Activated naive CD4-positive, alpha-beta T cell treated with anti-CD3 and anti-CD28 coated beads, Interleukin-2, amount 10 ng/mL, durations not matched to agents 7 days and 5 days (primary cell): Measurements from ENCODE around the gene BRF1.

Source experiments
- CTCF ChIA-PET: fragments of 350-600 bp; sonication (Branson Sonifier 250); formaldehyde crosslinking; loops from one replicate; lab custom pipeline; 2021; ENCODE audit warnings: antibody characterized with exemption; lab: Charles Lee
- DNase-seq: peaks from one replicate; pipeline ENCODE4 v3.0.0-alpha.2; 2020
- H3K27ac Mint-ChIP-seq: one replicate; pipeline ENCODE4 v1.8.0; 2021; ENCODE audit warnings: mild to moderate bottlenecking, moderate library complexity, mixed read lengths
- H3K27me3 Mint-ChIP-seq: one replicate; pipeline ENCODE4 v1.8.0; 2021; ENCODE audit warnings: mild to moderate bottlenecking, mixed read lengths
- H3K36me3 Mint-ChIP-seq: one replicate; pipeline ENCODE4 v1.8.0; 2021; ENCODE audit warnings: mixed read lengths
- H3K4me1 Mint-ChIP-seq: one replicate; pipeline ENCODE4 v1.8.0; 2021; ENCODE audit warnings: mixed read lengths
- H3K4me3 Mint-ChIP-seq: one replicate; pipeline ENCODE4 v1.8.0; 2021; ENCODE audit warnings: mild to moderate bottlenecking, moderate library complexity, mixed read lengths
- H3K9me3 Mint-ChIP-seq: one replicate; pipeline ENCODE4 v1.8.0; 2021; ENCODE audit warnings: mixed read lengths

BRF1 gene

DNA sequence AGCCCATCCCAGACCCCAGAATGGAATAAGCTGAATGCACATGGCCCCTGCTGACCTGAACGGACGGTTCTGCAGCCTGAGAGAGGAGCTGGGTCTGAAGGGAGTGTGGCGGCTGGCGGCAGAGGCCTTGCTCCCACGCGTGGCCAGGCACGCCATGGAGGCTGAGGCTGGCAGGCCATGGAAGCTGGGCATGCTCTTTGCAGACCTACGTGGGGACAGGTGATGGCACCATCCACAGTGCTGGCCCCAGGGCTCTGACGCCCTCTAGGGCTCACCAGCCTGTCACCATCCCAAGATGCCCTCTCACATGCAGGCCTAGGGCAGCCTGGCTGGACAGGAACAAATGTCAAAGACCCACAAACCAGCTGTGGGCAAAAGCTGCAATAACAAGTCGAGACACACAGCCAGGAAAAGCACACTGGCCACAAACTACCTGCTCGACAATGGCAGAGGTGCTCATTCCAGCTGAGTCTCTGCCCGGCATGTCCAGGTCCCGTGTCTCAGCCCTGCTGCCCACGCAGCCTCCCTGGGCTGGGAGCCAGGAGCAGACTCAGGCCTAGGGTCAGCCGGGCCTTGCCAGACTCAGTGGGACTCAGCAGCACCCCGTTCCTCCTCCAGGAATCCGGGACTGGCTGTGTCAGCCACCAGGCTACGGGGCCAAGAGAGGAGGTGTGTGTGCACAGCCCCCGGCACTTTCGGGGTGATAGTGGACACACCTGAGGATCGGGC lies 32.8 kb downstream of the BRF1 start:
- no peak overlapping the region for H3K4me3 Mint-ChIP-seq
- no peaks in the 10 kb centered on the region for H3K9me3 Mint-ChIP-seq
- CTCF ChIA-PET = interaction anchor here (1.0 kb wide), 1 partner anchor 15 kb away, joined by 3 read pairs; no protein-coding TSS in a partner anchor
- H3K36me3 Mint-ChIP-seq = peaks cover 1% of the 10 kb centered on the region
- DNase-seq = no peak
- H3K4me1 Mint-ChIP-seq = no peaks in the 10 kb centered on the region
- H3K27ac Mint-ChIP-seq = no peak overlapping the region
- no peaks in the 10 kb centered on the region for H3K27me3 Mint-ChIP-seq

DNA sequence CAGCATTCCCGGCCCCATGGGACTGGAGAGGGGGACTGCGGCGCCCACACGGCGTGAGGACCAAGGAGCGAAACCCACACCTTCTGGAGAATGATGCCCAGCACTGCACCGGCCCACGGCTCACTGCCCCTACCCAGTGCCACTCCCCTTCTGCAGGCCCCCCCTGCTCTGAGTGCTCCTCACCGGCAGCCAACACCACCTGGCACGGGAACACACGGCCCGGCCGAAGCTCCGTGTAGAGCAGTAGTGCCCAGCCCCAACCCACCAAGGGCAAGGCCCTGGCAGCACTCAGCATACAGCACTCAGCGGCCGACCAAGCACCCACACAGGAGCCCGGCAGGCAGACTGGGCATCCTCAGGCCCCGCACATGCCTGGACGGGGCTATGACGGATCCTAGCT lies 39.0 kb downstream of the BRF1 start:
- H3K27ac Mint-ChIP-seq = no peak overlapping the region
- no peak for DNase-seq
- H3K36me3 Mint-ChIP-seq = peaks cover 3% of the 10 kb centered on the region

DNA sequence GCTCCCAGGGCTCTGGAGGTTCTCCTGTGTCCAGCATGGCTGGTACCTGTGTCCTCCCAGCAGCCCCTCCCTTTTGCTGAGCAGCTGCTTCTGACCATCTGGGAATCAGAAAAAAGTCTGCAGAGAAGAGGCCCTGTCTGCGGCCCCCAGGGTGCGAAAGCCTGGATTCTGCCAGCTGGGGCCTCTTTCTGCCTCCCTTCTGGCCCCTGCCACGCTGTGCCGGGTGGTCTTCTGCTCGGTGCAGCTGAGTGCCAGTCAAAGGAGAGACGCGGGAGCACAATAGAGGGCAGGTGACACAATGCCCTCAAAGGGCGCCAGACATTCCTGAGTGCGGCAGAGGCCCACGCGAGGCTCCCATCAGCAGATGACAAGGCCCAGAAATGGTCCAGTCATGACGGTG lies 39.8 kb downstream of the BRF1 start:
- CTCF ChIA-PET = interaction anchor here (1.0 kb wide), 1 partner anchor 10 kb away, joined by 3 read pairs; no protein-coding TSS in a partner anchor
- Mint-ChIP-seq H3K4me1 (peaks cover 14% of the 10 kb centered on the region), H3K4me3 (no peak overlapping the region), H3K36me3 (peaks cover 3% of the 10 kb centered on the region), H3K27me3 (no peaks in the 10 kb centered on the region), H3K27ac (no peak overlapping the region), H3K9me3 (no peaks in the 10 kb centered on the region)
- no peak for DNase-seq

More for the DNA sequence above, 39.0 kb downstream of the BRF1 start:
- no peak overlapping the region for H3K4me3 Mint-ChIP-seq
- no peaks in the 10 kb centered on the region for H3K9me3 Mint-ChIP-seq
- CTCF ChIA-PET = no interaction called here
- H3K4me1 Mint-ChIP-seq = peaks cover 12% of the 10 kb centered on the region
- no peaks in the 10 kb centered on the region for H3K27me3 Mint-ChIP-seq

DNA sequence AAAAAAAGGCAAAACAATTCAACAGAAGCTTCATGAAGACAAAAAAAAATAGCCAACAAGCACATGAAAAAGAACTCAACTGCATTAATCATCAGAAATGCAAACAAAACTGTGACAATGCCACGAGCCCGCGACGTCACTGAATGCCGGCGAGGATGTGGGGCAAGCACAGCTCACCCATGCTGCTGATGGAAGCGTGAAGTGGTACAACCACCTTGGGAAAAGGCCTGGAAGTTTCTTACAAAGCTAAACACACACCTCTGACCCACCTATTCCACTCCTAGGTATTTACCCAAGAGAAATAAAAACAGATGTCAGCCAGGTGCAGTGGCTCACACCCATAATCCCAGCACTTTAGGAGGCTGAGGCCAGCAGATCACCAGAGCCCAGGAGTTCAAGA lies 42.0 kb downstream of the BRF1 start:
- Mint-ChIP-seq H3K4me1 (peaks cover 14% of the 10 kb centered on the region), H3K36me3 (peaks cover 2% of the 10 kb centered on the region), H3K9me3 (no peaks in the 10 kb centered on the region), H3K4me3 (no peak overlapping the region), H3K27me3 (no peaks in the 10 kb centered on the region), H3K27ac (no peak overlapping the region)
- CTCF ChIA-PET = no interaction called here
- DNase-seq = no peak

DNA sequence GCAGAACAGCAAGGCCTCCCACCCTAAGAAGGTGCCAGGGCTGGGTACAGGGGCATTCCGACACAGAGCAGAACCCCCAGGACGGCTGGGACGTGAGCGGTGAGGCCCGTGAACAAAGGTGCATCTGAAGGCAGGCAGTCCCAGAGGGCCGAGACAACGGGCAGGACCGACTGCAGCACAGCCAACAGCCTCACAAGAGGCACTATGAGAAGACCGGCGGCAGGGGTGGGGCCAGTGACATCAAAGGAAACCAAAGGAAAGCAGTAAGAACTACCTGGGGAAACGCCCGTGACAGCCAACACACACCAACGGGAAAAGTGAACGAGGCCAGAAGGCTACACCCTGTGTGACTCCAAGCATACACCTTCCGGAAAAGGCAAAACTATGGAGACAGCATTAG lies 43.3 kb downstream of the BRF1 start:
- Mint-ChIP-seq H3K27me3 (no peaks in the 10 kb centered on the region), H3K4me1 (peaks cover 14% of the 10 kb centered on the region), H3K27ac (peak overlapping the region; percentile 77), H3K9me3 (no peaks in the 10 kb centered on the region), H3K4me3 (no peak overlapping the region), H3K36me3 (peaks cover 4% of the 10 kb centered on the region)
- DNase-seq = peak; percentile 71
- CTCF ChIA-PET = no interaction called here

DNA sequence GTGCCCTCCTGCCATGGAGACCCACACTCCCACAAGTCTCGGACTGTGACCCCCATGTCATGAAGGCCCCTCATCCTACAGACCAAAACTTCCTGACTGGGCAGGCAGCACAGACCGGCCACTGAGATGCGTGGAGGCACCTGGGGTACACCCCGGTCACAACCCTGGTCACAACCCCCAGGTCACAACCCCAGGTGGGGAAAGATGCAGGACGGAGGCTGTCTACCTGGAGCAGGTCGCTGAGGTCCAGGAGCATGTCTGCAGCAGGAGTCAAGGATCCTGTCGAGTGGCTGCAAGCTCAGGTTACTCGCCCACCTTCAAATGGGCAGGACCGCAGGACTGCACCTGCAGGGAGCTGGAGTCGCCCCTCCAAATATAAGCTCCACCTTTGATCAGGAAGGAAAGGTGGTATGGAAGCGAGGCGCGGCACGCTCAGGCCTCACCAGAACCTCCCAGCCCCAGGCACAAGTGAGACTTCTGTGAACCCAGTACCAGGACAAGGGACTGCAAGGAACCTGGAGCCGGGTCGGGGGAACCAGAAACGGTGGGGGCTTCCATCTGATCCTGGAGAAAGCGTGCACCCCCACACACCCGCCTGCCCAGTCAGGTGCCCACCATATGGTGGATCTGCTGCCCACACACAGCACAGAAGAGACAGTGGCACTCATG lies 44.4 kb downstream of the BRF1 start:
- H3K27ac Mint-ChIP-seq = no peak overlapping the region
- no peak overlapping the region for H3K4me3 Mint-ChIP-seq
- no peak for DNase-seq
- CTCF ChIA-PET = no interaction called here
- H3K27me3 Mint-ChIP-seq = no peaks in the 10 kb centered on the region
- H3K9me3 Mint-ChIP-seq = no peaks in the 10 kb centered on the region
- H3K36me3 Mint-ChIP-seq = peaks cover 10% of the 10 kb centered on the region
- peaks cover 17% of the 10 kb centered on the region for H3K4me1 Mint-ChIP-seq

DNA sequence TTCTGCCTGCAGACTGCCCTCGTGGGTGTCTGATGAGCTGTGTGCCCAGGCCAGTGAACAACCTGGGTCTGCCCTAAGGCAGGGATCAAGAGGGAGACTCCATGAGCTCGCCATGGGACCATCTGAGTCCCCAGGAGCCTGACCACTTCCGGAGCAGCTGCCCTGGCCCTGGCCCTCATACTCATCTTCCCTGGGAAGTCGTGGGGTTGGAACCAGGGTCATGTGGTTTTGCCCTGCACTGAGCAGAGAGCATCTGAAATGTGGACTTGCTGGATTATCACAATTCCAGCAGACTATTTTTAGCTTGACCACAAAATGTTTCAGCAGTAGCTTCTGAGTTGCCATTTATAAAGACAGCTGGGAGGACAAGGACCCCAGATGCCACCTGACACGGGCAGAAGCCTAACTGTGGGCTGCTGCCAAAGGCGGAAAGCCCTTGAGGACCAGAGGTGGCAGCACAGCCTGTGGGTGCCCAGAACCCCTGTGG lies 45.7 kb downstream of the BRF1 start:
- no peaks in the 10 kb centered on the region for H3K27me3 Mint-ChIP-seq
- no peak overlapping the region for H3K27ac Mint-ChIP-seq
- no peaks in the 10 kb centered on the region for H3K9me3 Mint-ChIP-seq
- peaks cover 28% of the 10 kb centered on the region for H3K4me1 Mint-ChIP-seq
- CTCF ChIA-PET = no interaction called here
- no peak overlapping the region for H3K4me3 Mint-ChIP-seq
- H3K36me3 Mint-ChIP-seq = peaks cover 22% of the 10 kb centered on the region
- no peak for DNase-seq

DNA sequence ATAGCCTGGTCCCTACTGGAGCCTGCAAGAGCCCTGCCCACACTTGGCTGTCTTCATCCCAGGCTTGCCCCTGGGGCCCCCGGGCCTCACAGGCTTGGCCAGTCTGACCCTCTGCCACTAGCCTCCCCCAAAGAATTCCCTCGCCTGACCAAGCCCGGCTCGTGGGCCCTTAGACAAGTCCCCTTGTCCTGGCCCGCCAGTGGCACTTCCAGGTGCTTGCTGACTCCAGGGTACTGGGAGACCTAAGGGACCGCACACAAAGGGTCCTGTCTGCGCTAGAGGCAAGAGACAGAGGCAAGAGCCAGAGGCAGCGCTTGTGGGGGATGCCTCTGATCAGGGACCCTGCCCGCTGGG lies 47.5 kb downstream of the BRF1 start:
- H3K27ac Mint-ChIP-seq = no peak overlapping the region
- peaks cover 37% of the 10 kb centered on the region for H3K4me1 Mint-ChIP-seq
- no peaks in the 10 kb centered on the region for H3K9me3 Mint-ChIP-seq
- no peak for DNase-seq
- no peak overlapping the region for H3K4me3 Mint-ChIP-seq
- H3K27me3 Mint-ChIP-seq = no peaks in the 10 kb centered on the region
- H3K36me3 Mint-ChIP-seq = peaks cover 26% of the 10 kb centered on the region
- CTCF ChIA-PET = no interaction called here

DNA sequence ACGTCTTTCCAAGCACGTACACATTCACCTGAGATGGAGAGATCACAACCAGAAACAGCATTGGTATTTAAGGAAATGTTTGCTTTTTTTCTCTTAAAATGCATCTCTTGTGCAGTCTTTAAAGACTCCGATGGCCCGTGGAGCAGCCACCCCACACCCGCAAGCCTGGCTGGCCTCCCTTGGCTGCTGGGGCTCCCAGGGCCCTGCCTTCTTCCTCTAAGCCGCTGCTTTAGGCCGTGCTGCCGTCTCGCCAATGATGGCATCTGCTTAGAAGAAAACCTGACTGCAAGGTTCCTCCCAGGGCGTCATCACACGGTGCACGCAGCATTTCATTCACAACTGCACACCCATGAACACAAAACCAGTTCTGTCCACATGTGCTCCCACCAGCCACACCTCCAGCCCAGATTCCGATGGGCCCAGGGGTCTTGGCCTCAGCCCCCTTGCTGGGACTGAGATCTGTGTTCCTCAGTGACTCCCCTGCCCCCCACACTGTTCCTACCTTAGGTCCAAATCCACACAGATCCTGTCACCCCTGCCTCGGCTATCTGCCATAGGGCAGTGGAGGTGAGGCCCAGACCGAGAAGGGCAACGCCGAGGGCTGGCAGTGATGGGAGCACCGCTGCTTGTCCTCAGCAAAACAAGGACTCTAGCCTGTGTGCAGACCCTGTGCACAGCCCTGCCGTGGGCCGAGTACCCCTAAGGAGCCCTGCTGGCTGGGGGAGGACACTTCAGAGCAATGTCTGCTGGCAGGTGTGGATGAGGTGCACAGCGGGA lies 48.1 kb downstream of the BRF1 start:
- H3K4me3 Mint-ChIP-seq = no peak overlapping the region

DNA sequence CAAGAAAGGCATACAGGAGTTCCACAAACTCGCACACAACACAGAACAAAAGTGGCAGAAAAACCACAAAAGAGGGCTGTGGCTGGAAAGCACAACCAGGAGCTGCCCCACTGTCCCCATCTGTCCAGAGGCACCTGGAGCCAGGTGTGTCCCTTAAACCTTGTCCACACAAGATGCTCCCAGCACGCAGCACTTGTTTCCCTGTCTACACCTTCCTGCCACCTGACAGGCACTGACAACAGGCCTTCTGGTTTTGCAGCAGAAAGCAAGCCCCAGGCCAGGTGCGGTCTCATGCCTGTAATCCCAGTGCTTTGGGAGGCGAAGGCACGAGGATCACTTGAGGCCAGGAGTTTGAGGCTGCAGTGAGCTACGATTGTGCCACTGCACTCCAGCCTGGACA lies 48.9 kb downstream of the BRF1 start:
- H3K4me1 Mint-ChIP-seq = peaks cover 36% of the 10 kb centered on the region
- DNase-seq = no peak
- H3K27ac Mint-ChIP-seq = no peak overlapping the region
- H3K27me3 Mint-ChIP-seq = no peaks in the 10 kb centered on the region
- H3K4me3 Mint-ChIP-seq = no peak overlapping the region
- peaks cover 29% of the 10 kb centered on the region for H3K36me3 Mint-ChIP-seq
- no peaks in the 10 kb centered on the region for H3K9me3 Mint-ChIP-seq
- CTCF ChIA-PET = no interaction called here

More for the DNA sequence above, 48.1 kb downstream of the BRF1 start:
- no peak for DNase-seq
- Mint-ChIP-seq H3K27me3 (no peaks in the 10 kb centered on the region), H3K27ac (no peak overlapping the region), H3K36me3 (peaks cover 26% of the 10 kb centered on the region), H3K9me3 (no peaks in the 10 kb centered on the region), H3K4me1 (peaks cover 37% of the 10 kb centered on the region)
- CTCF ChIA-PET = no interaction called here

DNA sequence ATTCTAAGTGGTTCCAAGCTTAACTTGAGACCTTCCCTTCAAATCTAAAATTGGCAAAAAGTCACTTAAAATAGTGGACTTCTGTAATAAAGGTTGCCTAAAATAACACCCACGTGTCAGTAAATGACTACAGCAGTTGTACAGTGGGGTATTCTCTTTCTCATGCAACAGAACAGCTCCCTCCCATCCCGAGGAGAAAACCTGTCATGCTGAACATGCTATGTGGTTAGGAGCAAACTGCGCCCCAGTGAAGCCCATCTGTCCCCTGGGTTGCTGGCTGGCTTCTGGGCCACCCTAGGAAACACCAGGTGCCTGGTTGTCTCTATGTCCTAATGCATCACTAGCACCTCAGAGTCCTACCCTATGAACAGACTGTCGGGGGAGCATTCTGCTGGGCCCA lies 49.8 kb downstream of the BRF1 start:
- CTCF ChIA-PET = interaction anchor here (1.1 to 1.2 kb wide), 2 partner anchors 9 to 87 kb away, joined by 3 read pairs; no protein-coding TSS in a partner anchor
- no peaks in the 10 kb centered on the region for H3K9me3 Mint-ChIP-seq
- peak overlapping the region; percentile 74 for H3K4me3 Mint-ChIP-seq
- H3K27ac Mint-ChIP-seq = no peak overlapping the region
- H3K27me3 Mint-ChIP-seq = no peaks in the 10 kb centered on the region
- H3K4me1 Mint-ChIP-seq = peaks cover 35% of the 10 kb centered on the region
- H3K36me3 Mint-ChIP-seq = peaks cover 34% of the 10 kb centered on the region
- no peak for DNase-seq

DNA sequence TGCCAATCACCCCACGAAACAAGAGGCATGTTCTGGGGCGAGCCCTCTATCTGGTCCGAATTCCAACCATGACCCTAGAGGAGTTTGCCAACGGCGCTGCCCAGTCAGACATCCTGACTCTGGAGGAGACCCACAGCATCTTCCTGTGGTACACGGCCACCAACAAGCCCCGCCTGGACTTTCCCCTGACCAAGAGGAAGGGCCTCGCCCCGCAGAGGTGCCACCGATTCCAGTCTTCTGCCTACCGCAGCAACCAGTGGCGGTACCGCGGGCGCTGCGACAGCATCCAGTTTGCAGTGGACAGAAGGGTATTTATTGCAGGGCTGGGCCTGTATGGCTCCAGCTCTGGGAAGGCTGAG lies 50.8 kb downstream of the BRF1 start:
- CTCF ChIA-PET = interaction anchor here (1.2 kb wide), 1 partner anchor 10 kb away, joined by 3 read pairs; no protein-coding TSS in a partner anchor
- Mint-ChIP-seq H3K4me3 (peak overlapping the region; percentile 74), H3K4me1 (peaks cover 41% of the 10 kb centered on the region), H3K27ac (peak overlapping the region; percentile 84), H3K27me3 (no peaks in the 10 kb centered on the region), H3K9me3 (no peaks in the 10 kb centered on the region), H3K36me3 (peaks cover 41% of the 10 kb centered on the region)
- DNase-seq = no peak

DNA sequence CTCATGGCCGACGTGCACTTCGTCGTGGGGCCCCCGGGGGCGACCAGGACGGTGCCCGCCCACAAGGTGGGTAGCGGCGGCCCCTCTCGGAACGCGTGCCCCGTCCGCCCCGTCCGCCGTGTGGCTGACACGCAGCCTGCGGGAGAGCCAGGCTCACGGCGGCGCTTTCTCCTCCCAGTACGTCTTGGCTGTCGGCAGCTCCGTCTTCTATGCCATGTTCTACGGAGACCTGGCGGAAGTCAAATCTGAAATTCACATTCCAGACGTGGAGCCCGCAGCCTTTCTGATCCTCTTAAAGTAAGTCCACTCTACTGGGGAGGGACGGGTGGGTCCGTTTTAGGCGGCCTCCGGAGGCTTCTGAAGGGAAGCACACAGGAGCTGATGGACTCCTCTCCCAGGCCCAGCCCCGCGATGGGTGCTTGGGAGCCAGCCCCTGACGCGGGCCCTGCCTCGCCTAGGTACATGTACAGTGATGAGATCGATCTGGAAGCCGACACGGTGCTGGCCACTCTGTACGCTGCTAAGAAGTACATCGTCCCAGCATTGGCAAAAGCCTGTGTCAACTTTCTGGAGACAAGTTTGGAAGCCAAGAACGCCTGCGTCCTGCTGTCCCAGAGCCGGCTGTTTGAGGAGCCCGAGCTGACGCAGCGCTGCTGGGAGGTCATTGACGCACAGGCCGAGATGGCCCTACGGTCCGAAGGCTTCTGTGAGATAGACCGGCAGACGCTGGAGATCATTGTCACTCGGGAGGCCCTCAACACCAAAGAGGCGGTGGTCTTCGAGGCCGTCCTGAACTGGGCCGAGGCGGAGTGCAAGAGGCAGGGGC lies 51.4 kb downstream of the BRF1 start:
- H3K27me3 Mint-ChIP-seq = no peaks in the 10 kb centered on the region
- no peak for DNase-seq
- peaks cover 42% of the 10 kb centered on the region for H3K36me3 Mint-ChIP-seq
- H3K9me3 Mint-ChIP-seq = no peaks in the 10 kb centered on the region
- CTCF ChIA-PET = interaction anchor here (1.2 to 1.5 kb wide), 3 partner anchors 11 to 159 kb away, joined by 3 read pairs; no protein-coding TSS in a partner anchor
- H3K27ac Mint-ChIP-seq = peak overlapping the region; percentile 84
- peak overlapping the region; percentile 74 for H3K4me3 Mint-ChIP-seq
- peaks cover 41% of the 10 kb centered on the region for H3K4me1 Mint-ChIP-seq
